ENCODE measurements around the gene GPR160.

GPR160 gene

DNA sequence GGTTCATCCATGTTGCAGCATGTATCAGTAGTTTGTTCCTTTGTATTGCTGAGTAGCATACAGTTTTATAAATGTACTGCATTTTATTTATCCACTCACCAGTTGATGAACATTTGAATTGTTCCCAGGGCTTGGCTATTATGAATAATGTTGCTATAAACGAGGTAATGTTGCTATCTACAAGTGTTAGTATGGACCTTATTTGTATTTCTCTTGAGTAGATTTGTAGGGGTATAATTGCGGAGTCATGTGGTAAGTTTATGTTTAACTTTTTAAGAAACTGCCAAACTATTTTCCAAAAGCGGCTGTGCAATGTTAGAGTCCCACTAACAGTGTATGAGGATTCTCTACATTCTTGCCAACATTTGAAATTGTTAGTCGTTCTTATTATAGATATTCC is 13.0 kb downstream of the GPR160 start:
- Histone ChIP-seq H3K9me3 (ENCODE audit: control insufficient read depth in 2 of 2, low read length in 2 of 2) (no peaks in the 10 kb centered on the region), H3K27me3 (ENCODE audit: control insufficient read depth in 1 of 2, insufficient read depth in 2 of 2, low read length in 2 of 2) (no peaks in the 10 kb centered on the region), H3K27ac (ENCODE audit: low read length) (no peak overlapping the region), H3K4me1 (ENCODE audit: control insufficient read depth, insufficient read depth, low read length) (no peaks in the 10 kb centered on the region), H3K4me3 (ENCODE audit: low read length in 2 of 2) (no peak overlapping the region), H3K36me3 (ENCODE audit: control insufficient read depth in 2 of 2, insufficient read depth in 2 of 2, low read length in 2 of 2) (no peaks in the 10 kb centered on the region), H3K9ac (ENCODE audit: low read length in 2 of 2) (no peak overlapping the region)

GRCh38 chr3:170052398-170052797 is 14.6 kb downstream of the GPR160 start:
- H3K4me1 ChIP-seq (ENCODE audit: control insufficient read depth, insufficient read depth, low read length) = no peaks in the 10 kb centered on the region
- no peaks in the 10 kb centered on the region for H3K36me3 ChIP-seq (ENCODE audit: control insufficient read depth in 2 of 2, insufficient read depth in 2 of 2, low read length in 2 of 2)
- H3K4me3 ChIP-seq (ENCODE audit: low read length in 2 of 2) = no peak overlapping the region
- H3K27me3 ChIP-seq (ENCODE audit: control insufficient read depth in 1 of 2, insufficient read depth in 2 of 2, low read length in 2 of 2) = no peaks in the 10 kb centered on the region
- H3K9me3 ChIP-seq (ENCODE audit: control insufficient read depth in 2 of 2, low read length in 2 of 2) = no peaks in the 10 kb centered on the region
- H3K27ac ChIP-seq (ENCODE audit: low read length) = no peak overlapping the region
- no peak overlapping the region for H3K9ac ChIP-seq (ENCODE audit: low read length in 2 of 2)

GRCh38 chr3:170054204-170054603 is 16.4 kb downstream of the GPR160 start:
- Histone ChIP-seq H3K36me3 (ENCODE audit: control insufficient read depth in 2 of 2, insufficient read depth in 2 of 2, low read length in 2 of 2) (no peaks in the 10 kb centered on the region), H3K4me3 (ENCODE audit: low read length in 2 of 2) (no peak overlapping the region), H3K27ac (ENCODE audit: low read length) (no peak overlapping the region), H3K27me3 (ENCODE audit: control insufficient read depth in 1 of 2, insufficient read depth in 2 of 2, low read length in 2 of 2) (no peaks in the 10 kb centered on the region), H3K9ac (ENCODE audit: low read length in 2 of 2) (no peak overlapping the region), H3K9me3 (ENCODE audit: control insufficient read depth in 2 of 2, low read length in 2 of 2) (no peaks in the 10 kb centered on the region), H3K4me1 (ENCODE audit: control insufficient read depth, insufficient read depth, low read length) (no peaks in the 10 kb centered on the region)

- no peak overlapping the region for H3K4me3 ChIP-seq (ENCODE audit: low read length in 2 of 2)
- no peaks in the 10 kb centered on the region for H3K9me3 ChIP-seq (ENCODE audit: control insufficient read depth in 2 of 2, low read length in 2 of 2)
Observed at GRCh38 chr3:170055209-170055608, 17.4 kb downstream of the GPR160 start.

GRCh38 chr3:170056710-170057454 is 19.1 kb downstream of the GPR160 start:
- H3K4me1 ChIP-seq (ENCODE audit: control insufficient read depth, insufficient read depth, low read length) = no peaks in the 10 kb centered on the region

More at GRCh38 chr3:170055209-170055608, 17.4 kb downstream of the GPR160 start:
- H3K4me1 ChIP-seq (ENCODE audit: control insufficient read depth, insufficient read depth, low read length) = no peaks in the 10 kb centered on the region
- H3K27ac ChIP-seq (ENCODE audit: low read length) = no peak overlapping the region
- H3K36me3 ChIP-seq (ENCODE audit: control insufficient read depth in 2 of 2, insufficient read depth in 2 of 2, low read length in 2 of 2) = no peaks in the 10 kb centered on the region
- no peaks in the 10 kb centered on the region for H3K27me3 ChIP-seq (ENCODE audit: control insufficient read depth in 1 of 2, insufficient read depth in 2 of 2, low read length in 2 of 2)
- no peak overlapping the region for H3K9ac ChIP-seq (ENCODE audit: low read length in 2 of 2)

GRCh38 chr3:170057550-170057949 is 19.8 kb downstream of the GPR160 start:
- H3K9ac ChIP-seq (ENCODE audit: low read length in 2 of 2) = no peak overlapping the region
- no peaks in the 10 kb centered on the region for H3K4me1 ChIP-seq (ENCODE audit: control insufficient read depth, insufficient read depth, low read length)
- no peaks in the 10 kb centered on the region for H3K9me3 ChIP-seq (ENCODE audit: control insufficient read depth in 2 of 2, low read length in 2 of 2)
- H3K4me3 ChIP-seq (ENCODE audit: low read length in 2 of 2) = no peak overlapping the region
- no peak overlapping the region for H3K27ac ChIP-seq (ENCODE audit: low read length)
- H3K36me3 ChIP-seq (ENCODE audit: control insufficient read depth in 2 of 2, insufficient read depth in 2 of 2, low read length in 2 of 2) = no peaks in the 10 kb centered on the region
- no peaks in the 10 kb centered on the region for H3K27me3 ChIP-seq (ENCODE audit: control insufficient read depth in 1 of 2, insufficient read depth in 2 of 2, low read length in 2 of 2)

More at GRCh38 chr3:170056710-170057454, 19.1 kb downstream of the GPR160 start:
- Histone ChIP-seq H3K9ac (ENCODE audit: low read length in 2 of 2) (no peak overlapping the region), H3K9me3 (ENCODE audit: control insufficient read depth in 2 of 2, low read length in 2 of 2) (no peaks in the 10 kb centered on the region), H3K36me3 (ENCODE audit: control insufficient read depth in 2 of 2, insufficient read depth in 2 of 2, low read length in 2 of 2) (no peaks in the 10 kb centered on the region), H3K27ac (ENCODE audit: low read length) (no peak overlapping the region), H3K4me3 (ENCODE audit: low read length in 2 of 2) (no peak overlapping the region), H3K27me3 (ENCODE audit: control insufficient read depth in 1 of 2, insufficient read depth in 2 of 2, low read length in 2 of 2) (no peaks in the 10 kb centered on the region)

DNA sequence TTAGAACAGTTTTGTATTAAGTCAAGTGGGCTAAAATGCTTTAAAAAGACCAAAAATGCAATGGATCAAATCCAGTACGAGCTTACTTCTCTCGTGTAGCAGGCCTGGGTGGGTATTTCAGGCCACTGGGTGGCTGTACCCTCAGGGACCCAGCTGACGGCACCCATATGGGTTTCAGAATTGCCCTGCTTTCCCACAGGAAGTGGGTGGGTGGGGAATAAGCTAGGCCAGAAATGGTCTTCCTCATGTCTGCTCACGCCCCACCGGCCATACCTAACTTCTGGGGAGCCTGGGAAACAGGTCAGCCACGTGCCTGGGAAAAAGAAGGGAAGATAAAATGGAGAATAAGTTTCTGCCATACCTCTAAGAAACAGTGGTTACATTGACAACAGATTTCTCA is 20.3 kb downstream of the GPR160 start:
- Histone ChIP-seq H3K27ac (ENCODE audit: low read length) (no peak overlapping the region), H3K4me1 (ENCODE audit: control insufficient read depth, insufficient read depth, low read length) (no peaks in the 10 kb centered on the region), H3K36me3 (ENCODE audit: control insufficient read depth in 2 of 2, insufficient read depth in 2 of 2, low read length in 2 of 2) (no peaks in the 10 kb centered on the region), H3K4me3 (ENCODE audit: low read length in 2 of 2) (no peak overlapping the region), H3K27me3 (ENCODE audit: control insufficient read depth in 1 of 2, insufficient read depth in 2 of 2, low read length in 2 of 2) (no peaks in the 10 kb centered on the region), H3K9me3 (ENCODE audit: control insufficient read depth in 2 of 2, low read length in 2 of 2) (no peaks in the 10 kb centered on the region), H3K9ac (ENCODE audit: low read length in 2 of 2) (no peak overlapping the region)

GRCh38 chr3:170059447-170059846 is 21.7 kb downstream of the GPR160 start:
- H3K9me3 ChIP-seq (ENCODE audit: control insufficient read depth in 2 of 2, low read length in 2 of 2) = no peaks in the 10 kb centered on the region
- no peaks in the 10 kb centered on the region for H3K4me1 ChIP-seq (ENCODE audit: control insufficient read depth, insufficient read depth, low read length)
- no peaks in the 10 kb centered on the region for H3K27me3 ChIP-seq (ENCODE audit: control insufficient read depth in 1 of 2, insufficient read depth in 2 of 2, low read length in 2 of 2)
- H3K4me3 ChIP-seq (ENCODE audit: low read length in 2 of 2) = no peak overlapping the region
- H3K36me3 ChIP-seq (ENCODE audit: control insufficient read depth in 2 of 2, insufficient read depth in 2 of 2, low read length in 2 of 2) = no peaks in the 10 kb centered on the region
- no peak overlapping the region for H3K9ac ChIP-seq (ENCODE audit: low read length in 2 of 2)
- no peak overlapping the region for H3K27ac ChIP-seq (ENCODE audit: low read length)

- Histone ChIP-seq H3K9ac (ENCODE audit: low read length in 2 of 2) (no peak overlapping the region), H3K4me1 (ENCODE audit: control insufficient read depth, insufficient read depth, low read length) (no peaks in the 10 kb centered on the region), H3K9me3 (ENCODE audit: control insufficient read depth in 2 of 2, low read length in 2 of 2) (no peaks in the 10 kb centered on the region), H3K27me3 (ENCODE audit: control insufficient read depth in 1 of 2, insufficient read depth in 2 of 2, low read length in 2 of 2) (no peaks in the 10 kb centered on the region), H3K4me3 (ENCODE audit: low read length in 2 of 2) (no peak overlapping the region), H3K36me3 (ENCODE audit: control insufficient read depth in 2 of 2, insufficient read depth in 2 of 2, low read length in 2 of 2) (no peaks in the 10 kb centered on the region), H3K27ac (ENCODE audit: low read length) (no peak overlapping the region)
Observed at GRCh38 chr3:170062068-170062467, 24.3 kb downstream of the GPR160 start.

DNA sequence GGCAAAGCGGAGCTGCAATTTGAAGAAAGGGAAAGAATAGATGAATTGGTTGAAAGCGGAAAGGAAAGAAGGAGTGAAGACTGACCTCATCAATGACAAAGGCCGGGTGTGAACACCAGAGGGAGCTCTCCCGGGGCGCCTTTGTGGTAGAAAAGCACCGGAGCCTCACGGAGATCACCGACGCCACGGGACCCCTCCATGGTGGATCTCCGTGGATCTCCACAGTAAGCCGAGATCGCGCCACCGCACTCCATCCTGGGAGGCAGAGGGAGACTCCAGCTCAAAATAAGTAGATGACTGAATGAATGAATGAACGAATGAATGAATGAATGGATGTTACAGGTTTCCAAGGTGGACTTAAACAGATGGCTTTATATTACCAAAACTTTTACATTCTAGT is 25.0 kb downstream of the GPR160 start:
- H3K9ac ChIP-seq (ENCODE audit: low read length in 2 of 2) = no peak overlapping the region
- no peaks in the 10 kb centered on the region for H3K9me3 ChIP-seq (ENCODE audit: control insufficient read depth in 2 of 2, low read length in 2 of 2)
- H3K27ac ChIP-seq (ENCODE audit: low read length) = no peak overlapping the region
- no peak overlapping the region for H3K4me3 ChIP-seq (ENCODE audit: low read length in 2 of 2)
- no peaks in the 10 kb centered on the region for H3K36me3 ChIP-seq (ENCODE audit: control insufficient read depth in 2 of 2, insufficient read depth in 2 of 2, low read length in 2 of 2)
- no peaks in the 10 kb centered on the region for H3K27me3 ChIP-seq (ENCODE audit: control insufficient read depth in 1 of 2, insufficient read depth in 2 of 2, low read length in 2 of 2)
- H3K4me1 ChIP-seq (ENCODE audit: control insufficient read depth, insufficient read depth, low read length) = no peaks in the 10 kb centered on the region

DNA sequence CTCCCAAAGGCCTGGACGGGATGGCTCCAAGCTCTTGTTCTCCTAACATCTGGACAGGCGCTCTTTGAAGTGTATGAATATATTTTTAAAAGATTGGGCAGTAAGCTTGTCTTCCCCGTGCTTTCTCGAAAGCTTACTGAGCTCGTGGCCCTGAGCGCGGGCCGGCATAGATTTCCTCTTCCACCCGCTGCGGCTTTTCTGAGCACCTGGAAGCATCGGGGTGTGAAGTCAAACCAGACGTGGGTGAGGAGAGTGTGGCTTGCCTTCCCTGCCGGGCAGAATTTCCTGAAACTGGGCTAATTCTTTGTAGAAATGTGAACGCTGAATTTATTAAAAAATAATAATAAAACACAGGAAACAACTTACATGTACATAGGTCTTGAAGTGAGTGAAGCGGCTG is 25.9 kb downstream of the GPR160 start:
- H3K9ac ChIP-seq (ENCODE audit: low read length in 2 of 2) = no peak overlapping the region
- H3K9me3 ChIP-seq (ENCODE audit: control insufficient read depth in 2 of 2, low read length in 2 of 2) = no peaks in the 10 kb centered on the region
- H3K27me3 ChIP-seq (ENCODE audit: control insufficient read depth in 1 of 2, insufficient read depth in 2 of 2, low read length in 2 of 2) = no peaks in the 10 kb centered on the region
- H3K4me1 ChIP-seq (ENCODE audit: control insufficient read depth, insufficient read depth, low read length) = no peaks in the 10 kb centered on the region
- no peaks in the 10 kb centered on the region for H3K36me3 ChIP-seq (ENCODE audit: control insufficient read depth in 2 of 2, insufficient read depth in 2 of 2, low read length in 2 of 2)
- no peak overlapping the region for H3K27ac ChIP-seq (ENCODE audit: low read length)
- H3K4me3 ChIP-seq (ENCODE audit: low read length in 2 of 2) = no peak overlapping the region

Data from stomach smooth muscle (tissue), 2 donors.